Transverse colon (tissue), 4 donors: ENCODE results near the gene ZFHX3. TPM values are rescaled to one million over a fixed set of nuclear protein-coding genes. Genes with fewer than 3 reads are reported as not detected.
"Not testable (repeated sequence)": the region's sequence is repeated elsewhere in the genome, so short reads cannot be mapped to it uniquely, and the experiment has no call there.

Source experiments
- DNase-seq: peaks from one replicate; pipeline ENCODE4 v3.0.0-alpha.2; 2019
- H3K27ac ChIP-seq, 4 donors: fragments of 200-600 bp; sonication (generic); 2 replicates each; pipeline ENCODE4 v1.5.1; 2016 to 2018; ENCODE audit warnings: inconsistent platforms in 4 of 4
- H3K27me3 ChIP-seq: fragments of 200-600 bp; sonication (generic); 2 replicates; pipeline ENCODE4 v1.5.1; 2017; ENCODE audit warnings: inconsistent platforms
- H3K36me3 ChIP-seq, 4 donors: fragments of 200-600 bp; sonication (generic); 2 replicates each; pipeline ENCODE4 v1.5.1; 2017 to 2019; ENCODE audit warnings: inconsistent platforms in 4 of 4
- H3K4me1 ChIP-seq, 4 donors: fragments of 200-600 bp; sonication (generic); 2 replicates each; pipeline ENCODE4 v1.5.1; 2017 to 2020; ENCODE audit warnings: inconsistent platforms in 4 of 4
- H3K4me3 ChIP-seq, 4 donors: fragments of 200-600 bp; sonication (generic); 1 replicate in 1 of 4; 2 replicates in 3 of 4; pipeline versions ENCODE4 v1.5.1 to v1.6.1; 2017 to 2019; ENCODE audit warnings: inconsistent platforms in 4 of 4
- H3K9me3 ChIP-seq, 2 donors: fragments of 200-600 bp; sonication (generic); 2 replicates each; pipeline ENCODE4 v1.5.1; 2017 to 2019; ENCODE audit warnings: inconsistent platforms in 2 of 2
- CTCF ChIP-seq, 5 experiments: fragments of 200-600 bp in 3 of 5; fragments of 450-650 bp in 2 of 5; sonication (generic) in 3 of 5; IDR thresholded peaks; 1 replicate in 2 of 5; 2 replicates in 3 of 5; pipeline ENCODE4 v1.5.1; 2016 to 2017; ENCODE audit warnings: antibody characterized with exemption in 5 of 5, inconsistent platforms in 3 of 5, mild to moderate bottlenecking in 2 of 5, moderate library complexity in 1 of 5
- EP300 ChIP-seq: sonication (generic); formaldehyde crosslinking; IDR thresholded peaks from one replicate; pipeline ENCODE4 v1.6.1; 2017; ENCODE audit warnings: antibody characterized with exemption, low read depth
- POLR2A ChIP-seq: fragments of 450-650 bp; IDR thresholded peaks from one replicate; pipeline ENCODE4 v1.6.1; 2016; ENCODE audit warnings: antibody characterized with exemption, mild to moderate bottlenecking, moderate library complexity
- POLR2AphosphoS5 ChIP-seq, 3 donors: sonication (generic); formaldehyde crosslinking; IDR thresholded peaks; one replicate each; pipeline ENCODE4 v1.6.1; 2016; ENCODE audit warnings: antibody characterized with exemption in 3 of 3
- WGBS, 2 donors: methylation state at CpG; one replicate each; pipeline ENCODE4 v1.1.5; 2018; ENCODE audit warnings: low coverage in 1 of 2; 5-methylcytosine and 5-hydroxymethylcytosine counted together
- in situ Hi-C, 4 donors: fragments of 200-750 bp; cut with MboI; loops; one replicate each; pipeline versions ENCODE4 v1.15.0 to v1.15.1; 2017; ENCODE audit warnings: low sequenced_read_pairs in 3 of 4, low pct_ligation_motif_present in 1 of 4, low pct_unique_long_range_greater_than_20kb in 1 of 4
- intact Hi-C: fragments of 100-400 bp; cut with DNase I; formaldehyde crosslinking; loops from one replicate; pipeline ENCODE4 v1.15.1; 2023; ENCODE audit warnings: low total_unique reads
- total RNA-seq, 4 donors: library from RNA; depleted of rRNA; stranded (reverse); fragments of >200 nt; gene quantifications; one replicate each; pipeline ENCODE4 v1.1.0, GENCODE V29; 2016

The ZFHX3 gene
- total RNA-seq, 4 donors from 2014 or later, result 12.3 to 23.7 (median 15.3) TPM

- H3K36me3 ChIP-seq, result no peaks in the 10 kb centered on the region
- no peak overlapping the region for H3K4me3 ChIP-seq
- intact Hi-C loops (no loop called here), in situ Hi-C loops (no loop called here)
- 87 to 91% methylated on average over 5 of the region's 5 CpGs for WGBS, 2 donors
- no peak for DNase-seq
- H3K27me3 ChIP-seq, result no peaks in the 10 kb centered on the region
- no peaks in the 10 kb centered on the region for H3K9me3 ChIP-seq
- H3K27ac ChIP-seq, result no peak overlapping the region
- H3K4me1 ChIP-seq, result peaks cover 18 to 31% (median 23%) of the 10 kb centered on the region in 4 donors
- no peak for TF ChIP-seq POLR2A
- no peak for TF ChIP-seq CTCF (IDR thresholded peaks at IDR 0.05)
- TF ChIP-seq POLR2AphosphoS5 (IDR thresholded peaks at IDR 0.05), result no peak
- no peak for TF ChIP-seq EP300
Observed at GRCh38 chr16:73012341-73012740, 35.6 kb downstream of the ZFHX3 start.

- H3K27ac ChIP-seq, result no peak overlapping the region
Observed at GRCh38 chr16:73011926-73012325, 36.0 kb downstream of the ZFHX3 start.

GRCh38 chr16:73010150-73010676 lies 37.7 kb downstream of the ZFHX3 start:
- in situ Hi-C loops (no loop called here), intact Hi-C loops (no loop called here)
- Histone ChIP-seq H3K9me3 (no peaks in the 10 kb centered on the region), H3K4me1 (peaks cover under 1 to 9% (median 5%) of the 10 kb centered on the region in 4 donors), H3K36me3 (no peaks in the 10 kb centered on the region), H3K4me3 (no peak overlapping the region), H3K27me3 (no peaks in the 10 kb centered on the region), H3K27ac (no peak overlapping the region)
- TF ChIP-seq POLR2A (no peak), CTCF (IDR thresholded peaks at IDR 0.05) (no peak), POLR2AphosphoS5 (IDR thresholded peaks at IDR 0.05) (no peak), EP300 (no peak)
- 67 to 70% methylated on average over 3 to 12 of the region's 12 CpGs for WGBS, 2 donors
- DNase-seq, result no peak

More at GRCh38 chr16:73011926-73012325, 36.0 kb downstream of the ZFHX3 start:
- Histone ChIP-seq H3K27me3 (no peaks in the 10 kb centered on the region), H3K4me3 (no peak overlapping the region), H3K36me3 (no peaks in the 10 kb centered on the region), H3K4me1 (peaks cover 14 to 27% (median 20%) of the 10 kb centered on the region in 4 donors), H3K9me3 (no peaks in the 10 kb centered on the region)
- no peak for DNase-seq
- intact Hi-C loops, result no loop called here
- 73 to 80% methylated on average over 1 to 4 of the region's 4 CpGs for WGBS, 2 donors
- TF ChIP-seq POLR2AphosphoS5 (IDR thresholded peaks at IDR 0.05) (no peak), POLR2A (no peak)
- in situ Hi-C loops, result no loop called here

GRCh38 chr16:73009710-73010109 lies 38.2 kb downstream of the ZFHX3 start:
- H3K27me3 ChIP-seq, H3K4me1 ChIP-seq, H3K4me3 ChIP-seq, H3K9me3 ChIP-seq, DNase-seq, H3K27ac ChIP-seq, H3K36me3 ChIP-seq, in situ Hi-C loops: not testable (repeated sequence)
- intact Hi-C loops, result loop anchor here (1.0 kb wide), 1 partner anchor 36 kb away; no protein-coding TSS in a partner anchor
- 79 to 93% methylated on average over 6 to 11 of the region's 11 CpGs for WGBS, 2 donors

- H3K4me1 ChIP-seq, result peaks cover 0 to 12% (median 3%) of the 10 kb centered on the region in 4 donors
- H3K27ac ChIP-seq, result no peak overlapping the region
- no peak overlapping the region for H3K4me3 ChIP-seq
- H3K9me3 ChIP-seq, result no peaks in the 10 kb centered on the region
- TF ChIP-seq CTCF (IDR thresholded peaks at IDR 0.05) (no peak), POLR2A (no peak), EP300 (no peak), POLR2AphosphoS5 (IDR thresholded peaks at IDR 0.05) (no peak)
- WGBS, 2 donors, result 88 to 100% methylated on average over 2 of the region's 2 CpGs
- H3K27me3 ChIP-seq, result no peaks in the 10 kb centered on the region
- intact Hi-C loops, result no loop called here
- in situ Hi-C loops, result no loop called here
- no peaks in the 10 kb centered on the region for H3K36me3 ChIP-seq
- DNase-seq, result no peak
Observed at GRCh38 chr16:73006026-73006425, 41.9 kb downstream of the ZFHX3 start.
